ENCODE measurements around the gene KCNN4.

Gene KCNN4

GRCh38 chr19:43786665-43787064 lies 5.9 kb upstream of the KCNN4 start:
- H3K4me3 Mint-ChIP-seq, result no peak overlapping the region
- ATAC-seq (replicated peaks) (no peak), DNase-seq (no peak)
- H3K36me3 Mint-ChIP-seq, result peaks cover 0 to 5% of the 10 kb centered on the region in 2 donors
- H3K9me3 Mint-ChIP-seq, result peaks cover 0 to 4% of the 10 kb centered on the region in 2 donors
- H3K27ac Mint-ChIP-seq, result no peak overlapping the region
- peaks cover 33 to 42% of the 10 kb centered on the region in 2 donors for H3K4me1 Mint-ChIP-seq
- peaks cover 12 to 13% of the 10 kb centered on the region in 2 donors for H3K27me3 Mint-ChIP-seq

DNA sequence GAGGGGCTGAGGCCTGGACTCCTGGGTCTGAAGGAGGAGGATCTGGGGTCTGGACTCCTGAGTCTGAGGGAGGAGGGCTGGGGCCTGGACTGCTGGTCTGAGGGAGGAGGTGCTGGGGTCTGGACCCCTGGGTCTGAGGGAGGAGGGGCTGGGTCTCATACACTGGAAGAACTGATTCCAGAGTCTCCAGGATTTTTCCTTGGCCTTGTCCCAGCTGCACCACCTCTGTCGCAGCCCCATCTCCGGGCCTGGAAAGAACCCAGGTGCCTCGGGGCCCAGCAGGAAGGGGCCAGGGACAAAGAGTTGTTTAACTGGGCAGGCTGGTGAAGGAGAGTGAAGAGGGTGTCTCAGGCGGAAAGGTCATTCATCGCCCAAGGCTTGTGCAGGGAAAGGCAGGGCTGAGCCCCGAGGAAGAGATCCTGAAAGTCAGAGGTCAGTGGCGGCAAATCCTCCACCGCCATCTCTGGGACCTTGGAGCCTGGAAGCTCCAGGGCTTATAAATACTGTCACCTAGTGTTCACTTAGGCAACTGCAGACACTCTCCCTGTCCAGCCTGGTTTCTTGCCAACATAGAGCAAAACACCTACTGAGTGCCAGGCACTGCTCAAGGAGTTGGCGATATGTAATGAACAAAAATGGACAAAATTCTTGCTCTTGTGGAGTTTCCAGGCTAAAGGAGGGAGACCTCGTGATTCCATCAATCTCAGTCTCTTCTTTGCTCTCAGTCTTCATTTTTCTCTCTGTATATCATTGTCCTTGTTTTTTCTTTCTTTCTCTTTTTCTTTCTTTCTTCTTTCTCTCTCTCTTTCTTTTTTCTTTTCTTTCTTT lies 4.4 kb upstream of the KCNN4 start:
- H3K27ac Mint-ChIP-seq, result peak overlapping the region; percentile 72
- peaks cover 1 to 9% of the 10 kb centered on the region in 2 donors for H3K36me3 Mint-ChIP-seq
- peak overlapping the region; percentile 46 to 65 for H3K4me3 Mint-ChIP-seq
- H3K9me3 Mint-ChIP-seq, result peaks cover 0 to 4% of the 10 kb centered on the region in 2 donors
- H3K27me3 Mint-ChIP-seq, result peaks cover 8 to 19% of the 10 kb centered on the region in 2 donors
- ATAC-seq (replicated peaks) (peak; percentile 38 to 43), DNase-seq (peak; percentile 43)
- H3K4me1 Mint-ChIP-seq, result peaks cover 35 to 47% of the 10 kb centered on the region in 2 donors

DNA sequence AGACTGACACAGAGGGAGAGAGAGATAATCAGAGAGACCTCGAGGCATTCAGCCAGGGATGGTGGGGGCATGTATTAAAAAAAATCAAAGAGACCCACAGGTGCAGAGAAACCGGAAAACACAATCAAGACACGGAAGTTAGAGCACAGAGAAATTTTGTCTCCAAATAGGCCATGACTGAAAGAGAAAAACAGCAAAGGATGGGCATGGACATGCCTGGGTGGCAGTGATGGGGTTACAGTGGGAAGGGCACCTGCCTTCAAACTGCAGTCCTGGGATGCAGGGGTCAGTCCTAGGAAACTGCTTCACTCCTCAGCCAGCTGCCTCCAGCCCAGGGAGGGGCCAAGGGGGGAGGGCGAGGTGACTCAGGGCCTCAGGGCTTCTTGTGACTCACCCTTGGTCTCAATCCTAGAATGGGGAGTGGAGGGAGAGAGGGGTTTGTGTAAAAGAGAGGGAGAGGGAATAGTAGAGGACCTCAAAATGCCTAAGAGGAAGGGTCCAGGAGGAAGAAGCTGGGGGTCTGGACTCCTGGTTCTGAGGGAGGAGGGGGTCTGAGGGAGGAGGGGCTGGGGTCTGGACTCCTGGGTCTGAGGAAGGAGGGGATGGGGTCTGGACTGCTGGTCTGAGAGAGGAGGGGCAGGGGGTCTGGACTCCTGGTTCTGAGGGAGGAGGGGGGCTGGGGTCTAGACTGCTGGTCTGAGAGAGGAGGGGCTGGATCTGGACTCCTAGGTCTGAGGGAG lies 3.6 kb upstream of the KCNN4 start:
- Mint-ChIP-seq H3K4me1 (peaks cover 38 to 53% of the 10 kb centered on the region in 2 donors), H3K27ac (peak overlapping the region; percentile 72), H3K4me3 (peak overlapping the region; percentile 22 to 46), H3K36me3 (peaks cover 5 to 14% of the 10 kb centered on the region in 2 donors), H3K9me3 (peaks cover 0 to 4% of the 10 kb centered on the region in 2 donors), H3K27me3 (peaks cover 8 to 24% of the 10 kb centered on the region in 2 donors)
- ATAC-seq (replicated peaks), result peak in 1 of 2 donors; percentile 18
- DNase-seq, result no peak

GRCh38 chr19:43783636-43784035 lies 2.9 kb upstream of the KCNN4 start:
- DNase-seq (no peak), ATAC-seq (replicated peaks) (no peak)
- peak overlapping the region; percentile 72 for H3K27ac Mint-ChIP-seq
- H3K9me3 Mint-ChIP-seq, result peaks cover 0 to 4% of the 10 kb centered on the region in 2 donors
- H3K4me1 Mint-ChIP-seq, result peaks cover 43 to 61% of the 10 kb centered on the region in 2 donors
- peaks cover 7 to 22% of the 10 kb centered on the region in 2 donors for H3K36me3 Mint-ChIP-seq
- H3K4me3 Mint-ChIP-seq, result peak overlapping the region in 1 of 2 donors; percentile 46
- H3K27me3 Mint-ChIP-seq, result peaks cover 5 to 21% of the 10 kb centered on the region in 2 donors

DNA sequence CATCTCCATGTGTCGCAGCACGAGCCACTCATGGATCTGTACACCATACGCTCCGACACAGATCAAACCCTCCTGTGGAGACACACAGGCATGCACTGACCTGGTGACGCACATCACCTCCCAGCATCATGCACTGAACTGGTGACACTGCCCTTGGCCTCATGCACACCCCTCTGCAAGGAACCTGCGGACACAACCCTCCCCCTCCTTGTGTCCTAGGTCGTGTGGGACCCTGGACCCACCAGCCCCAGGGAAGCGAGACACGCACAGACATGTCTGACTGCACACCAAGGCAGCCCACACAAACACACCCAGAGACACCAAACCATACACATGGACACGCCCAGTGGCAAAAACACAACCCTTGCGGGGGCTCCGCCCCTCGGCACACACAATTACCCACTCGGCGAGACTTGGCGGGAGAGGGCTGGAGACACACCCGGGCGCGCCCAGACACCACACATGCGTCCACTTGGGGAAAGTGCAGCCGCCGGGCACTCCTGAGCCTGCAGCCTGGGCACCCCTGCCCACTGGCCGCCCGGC lies 2.0 kb upstream of the KCNN4 start:
- peaks cover 0 to 4% of the 10 kb centered on the region in 2 donors for H3K9me3 Mint-ChIP-seq
- peaks cover 51 to 70% of the 10 kb centered on the region in 2 donors for H3K4me1 Mint-ChIP-seq
- H3K36me3 Mint-ChIP-seq, result peaks cover 11 to 30% of the 10 kb centered on the region in 2 donors
- H3K4me3 Mint-ChIP-seq, result peak overlapping the region; percentile 34 to 61
- peaks cover 4 to 20% of the 10 kb centered on the region in 2 donors for H3K27me3 Mint-ChIP-seq
- DNase-seq, result no peak
- peak in 1 of 2 donors; percentile 26 for ATAC-seq (replicated peaks)
- H3K27ac Mint-ChIP-seq, result peak overlapping the region; percentile 88

DNA sequence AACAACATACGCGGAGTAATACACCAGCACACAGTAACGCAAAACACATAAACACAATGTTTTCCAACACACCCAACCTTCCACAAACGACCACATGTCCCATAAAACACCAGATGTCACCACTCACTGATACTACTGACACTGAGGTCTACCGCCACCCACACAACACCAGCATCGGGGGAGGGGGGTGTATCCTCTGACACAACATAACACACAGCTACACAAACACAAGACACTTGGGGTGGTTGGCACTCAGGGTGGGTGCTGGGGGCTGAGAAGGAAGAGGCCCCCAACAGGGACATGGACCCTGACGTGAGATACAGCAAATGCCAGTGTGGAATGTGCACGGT lies 1.5 kb upstream of the KCNN4 start:
- H3K4me3 Mint-ChIP-seq, result peak overlapping the region in 1 of 2 donors; percentile 61
- no peak for DNase-seq
- peaks cover 53 to 75% of the 10 kb centered on the region in 2 donors for H3K4me1 Mint-ChIP-seq
- H3K9me3 Mint-ChIP-seq, result peaks cover 0 to 4% of the 10 kb centered on the region in 2 donors
- ATAC-seq (replicated peaks), result no peak
- peaks cover 4 to 20% of the 10 kb centered on the region in 2 donors for H3K27me3 Mint-ChIP-seq
- peak overlapping the region; percentile 88 for H3K27ac Mint-ChIP-seq
- H3K36me3 Mint-ChIP-seq, result peaks cover 13 to 32% of the 10 kb centered on the region in 2 donors

DNA sequence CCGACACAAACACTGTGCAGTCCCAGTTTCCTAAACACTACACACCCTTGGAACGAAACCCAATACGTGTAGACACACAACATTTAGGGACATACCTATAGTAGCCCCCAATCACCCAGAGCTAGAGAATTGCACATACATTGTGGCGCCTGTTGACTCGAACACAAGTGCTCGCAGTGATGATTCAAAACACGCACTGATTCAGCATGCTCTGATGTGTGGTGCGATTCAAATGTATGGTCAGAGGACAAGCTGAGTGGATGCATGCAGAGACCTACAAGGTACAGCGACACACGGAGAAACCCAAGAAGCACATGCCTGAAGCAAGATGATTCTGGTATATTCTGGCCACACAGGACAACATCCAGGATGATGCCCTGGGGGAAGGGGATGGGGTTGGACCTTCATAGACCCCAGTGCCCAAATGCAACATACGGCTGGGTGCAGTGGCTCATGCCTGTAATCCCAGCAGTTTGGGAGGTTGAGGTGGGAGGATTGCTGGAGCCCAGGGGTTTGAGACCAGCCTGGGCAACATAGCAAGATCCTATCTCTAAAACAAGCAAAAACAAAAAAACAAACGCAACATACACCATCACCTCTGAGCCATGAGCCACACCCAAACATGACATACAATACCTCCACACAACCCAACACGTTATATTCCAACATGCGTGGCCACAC lies 997 bp upstream of the KCNN4 start:
- Mint-ChIP-seq H3K36me3 (peaks cover 13 to 37% of the 10 kb centered on the region in 2 donors), H3K9me3 (peaks cover 0 to 4% of the 10 kb centered on the region in 2 donors), H3K4me3 (peak overlapping the region; percentile 91 to 94), H3K27ac (peak overlapping the region; percentile 88), H3K27me3 (peaks cover 4 to 20% of the 10 kb centered on the region in 2 donors), H3K4me1 (peaks cover 57 to 80% of the 10 kb centered on the region in 2 donors)
- DNase-seq (no peak), ATAC-seq (replicated peaks) (no peak)

DNA sequence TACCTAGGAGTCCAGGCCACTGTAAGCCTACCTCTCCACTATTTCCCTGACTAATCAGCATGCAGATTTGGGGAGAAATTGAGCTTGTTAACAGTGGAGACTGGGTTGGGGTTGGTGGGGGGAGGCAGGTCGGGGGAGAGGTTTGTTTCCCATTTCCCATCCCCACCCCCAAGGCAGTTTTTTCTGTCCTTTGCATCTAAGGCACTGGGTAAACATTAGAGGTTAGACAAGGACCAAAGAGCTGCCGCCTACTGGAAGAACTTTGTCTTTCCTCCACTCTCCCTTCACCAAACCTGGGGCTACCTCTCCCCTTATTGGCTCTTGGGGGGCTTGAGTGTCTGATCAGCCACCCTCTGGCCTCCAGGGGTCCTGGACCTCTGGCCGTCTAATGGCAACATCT lies 953 bp downstream of the KCNN4 start:
- peak overlapping the region; percentile 91 to 94 for H3K4me3 Mint-ChIP-seq
- no peak for DNase-seq
- peak overlapping the region; percentile 84 for H3K27ac Mint-ChIP-seq
- peaks cover 4 to 20% of the 10 kb centered on the region in 2 donors for H3K27me3 Mint-ChIP-seq
- peaks cover 67 to 93% of the 10 kb centered on the region in 2 donors for H3K4me1 Mint-ChIP-seq
- peaks cover 24 to 57% of the 10 kb centered on the region in 2 donors for H3K36me3 Mint-ChIP-seq
- no peak for ATAC-seq (replicated peaks)
- H3K9me3 Mint-ChIP-seq, result peaks cover 0 to 4% of the 10 kb centered on the region in 2 donors

- Mint-ChIP-seq H3K4me3 (peak overlapping the region; percentile 91 to 94), H3K36me3 (peaks cover 26 to 59% of the 10 kb centered on the region in 2 donors), H3K27ac (peak overlapping the region; percentile 91)
Observed at GRCh38 chr19:43779147-43779819, 1.5 kb downstream of the KCNN4 start.

DNA sequence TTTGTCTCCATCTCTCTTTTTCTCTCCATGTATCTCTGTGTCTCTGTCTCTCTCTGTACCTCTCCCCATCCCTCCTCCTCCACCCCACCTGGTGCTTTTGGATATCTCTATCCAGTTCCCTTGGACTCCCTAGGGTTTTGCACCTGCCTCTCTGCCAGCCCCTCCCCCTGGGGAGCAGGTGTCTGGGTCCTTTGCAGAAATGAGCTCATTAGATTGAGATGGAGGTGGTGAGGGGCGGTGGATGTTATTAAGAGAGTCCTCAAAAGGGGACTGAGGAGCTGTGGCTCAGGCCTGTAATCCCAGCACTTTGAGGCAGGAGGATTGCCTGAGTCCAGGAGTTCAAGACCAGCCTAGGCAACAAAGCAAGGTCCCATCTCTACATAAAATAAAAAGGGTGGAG lies 2.1 kb downstream of the KCNN4 start:
- Mint-ChIP-seq H3K4me3 (peak overlapping the region; percentile 91 to 94), H3K36me3 (peaks cover 29 to 59% of the 10 kb centered on the region in 2 donors), H3K4me1 (peaks cover 59 to 82% of the 10 kb centered on the region in 2 donors), H3K9me3 (peaks cover 0 to 3% of the 10 kb centered on the region in 2 donors), H3K27me3 (peaks cover 2 to 18% of the 10 kb centered on the region in 2 donors), H3K27ac (peak overlapping the region; percentile 91)
- DNase-seq (no peak), ATAC-seq (replicated peaks) (no peak)

More at GRCh38 chr19:43779147-43779819, 1.5 kb downstream of the KCNN4 start:
- no peak for ATAC-seq (replicated peaks)
- Mint-ChIP-seq H3K4me1 (peaks cover 65 to 88% of the 10 kb centered on the region in 2 donors), H3K27me3 (peaks cover 4 to 20% of the 10 kb centered on the region in 2 donors), H3K9me3 (peaks cover 0 to 4% of the 10 kb centered on the region in 2 donors)
- DNase-seq, result no peak

- Mint-ChIP-seq H3K27me3 (peaks cover 0 to 14% of the 10 kb centered on the region in 2 donors), H3K4me1 (peaks cover 50 to 70% of the 10 kb centered on the region in 2 donors), H3K36me3 (peaks cover 30 to 71% of the 10 kb centered on the region in 2 donors), H3K27ac (peak overlapping the region; percentile 83), H3K9me3 (no peaks in the 10 kb centered on the region), H3K4me3 (peak overlapping the region; percentile 91 to 94)
- DNase-seq, result no peak
- ATAC-seq (replicated peaks), result no peak
Observed at GRCh38 chr19:43777163-43777695, 3.5 kb downstream of the KCNN4 start.

DNA sequence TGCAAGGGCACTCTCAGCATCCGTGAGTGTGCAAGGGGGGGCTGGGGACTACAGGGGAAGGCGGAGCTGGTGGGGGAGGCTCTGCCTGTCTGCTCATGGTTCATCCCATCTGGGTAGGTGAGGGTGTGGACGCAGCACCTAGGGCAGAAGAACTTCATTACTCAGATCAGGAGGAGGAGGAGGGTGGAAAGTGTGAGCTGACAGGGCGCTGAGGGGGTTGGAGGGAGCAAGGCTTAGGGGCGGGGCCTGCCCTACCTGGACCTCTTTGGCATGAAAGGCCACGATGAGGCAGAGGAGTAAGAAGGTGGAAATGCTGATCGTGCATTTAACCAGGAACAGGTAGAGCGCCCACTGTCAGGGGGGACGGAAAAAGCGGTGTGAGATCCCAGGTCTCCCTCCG lies 4.5 kb downstream of the KCNN4 start:
- Mint-ChIP-seq H3K4me1 (peaks cover 43 to 60% of the 10 kb centered on the region in 2 donors), H3K27me3 (peaks cover 0 to 13% of the 10 kb centered on the region in 2 donors), H3K4me3 (peak overlapping the region; percentile 57 to 91), H3K27ac (peak overlapping the region; percentile 83), H3K36me3 (peaks cover 33 to 77% of the 10 kb centered on the region in 2 donors), H3K9me3 (no peaks in the 10 kb centered on the region)
- no peak for DNase-seq
- ATAC-seq (replicated peaks), result no peak

All from stimulated activated naive B cell treated with anti-CD40 and anti-IgM and Interleukin-4, amounts not matched to agents 10 μg/mL and 1 μg/mL and 100 μg/mL, for 72 hours (primary cell).